ENCODE results near the gene FGF4. TPM values are rescaled to one million over a fixed set of nuclear protein-coding genes. Genes with fewer than 3 reads are reported as not detected.

FGF4 gene
- total RNA-seq, 1 experiment from 2014 or later, result not detected

DNA sequence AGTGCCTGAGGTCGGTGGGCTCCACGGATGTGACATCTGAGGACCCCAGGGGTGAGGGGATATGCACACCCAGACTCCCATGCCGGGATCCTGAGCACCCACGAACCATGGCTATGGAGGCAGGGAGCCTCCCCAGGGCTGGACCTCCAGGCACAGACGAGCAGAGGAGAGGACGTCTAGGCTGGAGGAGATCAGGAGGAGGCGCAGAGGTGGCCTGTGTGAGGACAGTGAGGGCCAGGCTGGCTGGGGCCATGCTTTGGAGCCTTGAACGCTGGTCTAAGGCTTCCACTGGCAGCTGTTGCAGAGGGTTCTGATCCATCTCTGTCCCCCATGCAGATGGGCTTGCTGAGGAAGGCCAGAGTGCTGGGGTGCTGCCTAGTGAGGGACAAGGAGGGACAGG lies 29.0 kb downstream of the FGF4 start:
- Histone ChIP-seq H3K4me2 (ENCODE audit: low read length) (no peak overlapping the region), H3K27ac (ENCODE audit: low read depth, low read length) (no peak overlapping the region), H3K4me3 (replicated peaks in 1 of 2; ENCODE audit: low read depth in 1 of 2, low read length in 2 of 2) (no peak overlapping the region), H3K79me2 (ENCODE audit: insufficient read depth, low read length) (no peaks in the 10 kb centered on the region), H3K9me2 (ENCODE audit: insufficient read depth) (no peaks in the 10 kb centered on the region), H3K4me1 (ENCODE audit: control insufficient read depth in 1 of 2, insufficient read depth in 2 of 2, low read length in 2 of 2) (peaks cover 8 to 9% of the 10 kb centered on the region in 2 experiments), H3K9ac (ENCODE audit: low read length) (no peak overlapping the region), H3K27me3 (ENCODE audit: insufficient read depth, low read length) (no peaks in the 10 kb centered on the region), H3K9me3 (ENCODE audit: control insufficient read depth in 1 of 2, insufficient read depth in 1 of 2, low read depth in 1 of 2, low read length in 2 of 2) (no peaks in the 10 kb centered on the region), H3K36me3 (ENCODE audit: control insufficient read depth in 1 of 2, insufficient read depth in 2 of 2, low read length in 2 of 2) (no peaks in the 10 kb centered on the region), H4K20me1 (ENCODE audit: insufficient read depth) (no peaks in the 10 kb centered on the region), H2AFZ (ENCODE audit: low read depth, low read length, poor library complexity, severe bottlenecking) (no peak overlapping the region)
- no peak for DNase-seq (ENCODE audit: low read depth, low spot score)
- ATAC-seq, result no peak
- ChIA-PET RAD21 (ENCODE audit: low non-redundant PET in 1 of 2, low total read pairs in 2 of 2, uncharacterized antibody in 2 of 2, unreplicated experiment in 2 of 2) (no interaction called here), POLR2A (no interaction called here), CTCF (no interaction called here)
- BruUV-seq (replicated peaks), result no TSS peak
- no peak for TF ChIP-seq EGR1 (IDR thresholded peaks at IDR 0.05; ENCODE audit: low read depth)
- TF ChIP-seq, protein P1, sequence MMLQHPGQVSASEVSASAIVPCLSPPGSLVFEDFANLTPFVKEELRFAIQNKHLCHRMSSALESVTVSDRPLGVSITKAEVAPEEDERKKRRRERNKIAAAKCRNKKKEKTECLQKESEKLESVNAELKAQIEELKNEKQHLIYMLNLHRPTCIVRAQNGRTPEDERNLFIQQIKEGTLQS (IDR thresholded peaks at IDR 0.05), result no peak
- TF ChIP-seq RAD21 (IDR thresholded peaks at IDR 0.05; ENCODE audit: low read depth), result no peak
- no peak for TF ChIP-seq SP1 (IDR thresholded peaks at IDR 0.05; ENCODE audit: low read depth)
- no peak for TF ChIP-seq ZNF274 (IDR thresholded peaks at IDR 0.05; ENCODE audit: low read depth, low read length)
- TF ChIP-seq YY1 (IDR thresholded peaks at IDR 0.05; ENCODE audit: extremely low read depth, insufficient replicate concordance, low read depth, low read length), result no peak
- no peak for TF ChIP-seq CBX3 (IDR thresholded peaks at IDR 0.05; ENCODE audit: low read depth)
- no peak for TF ChIP-seq EZH2 (IDR thresholded peaks at IDR 0.05)
- TF ChIP-seq TCF7L2 (IDR thresholded peaks at IDR 0.05; ENCODE audit: borderline replicate concordance, extremely low read depth, insufficient read depth, insufficient read length), result no peak
- TF ChIP-seq ELF1 (IDR thresholded peaks at IDR 0.05; ENCODE audit: borderline replicate concordance, low read depth), result no peak
- no peak for TF ChIP-seq POLR2AphosphoS5 (IDR thresholded peaks at IDR 0.05; ENCODE audit: low read depth, low read length)
- TF ChIP-seq, protein P2, sequence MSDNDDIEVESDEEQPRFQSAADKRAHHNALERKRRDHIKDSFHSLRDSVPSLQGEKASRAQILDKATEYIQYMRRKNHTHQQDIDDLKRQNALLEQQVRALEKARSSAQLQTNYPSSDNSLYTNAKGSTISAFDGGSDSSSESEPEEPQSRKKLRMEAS (IDR thresholded peaks at IDR 0.05), result no peak
- TF ChIP-seq ZBTB33 (IDR thresholded peaks at IDR 0.05; ENCODE audit: extremely low read depth, insufficient replicate concordance, low read length), result no peak
- TF ChIP-seq FOSL1 (IDR thresholded peaks at IDR 0.05; ENCODE audit: low read depth), result no peak
- TF ChIP-seq JUND (IDR thresholded peaks at IDR 0.05), result no peak
- no peak for TF ChIP-seq CTCF (IDR thresholded peaks at IDR 0.05 in 2 of 3, conservative IDR thresholded peaks at IDR 0.05 in 1 of 3; ENCODE audit: borderline replicate concordance in 1 of 3, insufficient read depth in 1 of 3, low read depth in 2 of 3, low read length in 2 of 3)
- intact Hi-C loops (cut with micrococcal nuclease), result no loop called here

Data from HCT116 (cell line).